A549 (cell line): ENCODE measurements around the gene RPS6KA4.

Experiments used
- POLR2A ChIP-seq: IDR thresholded peaks from 2 replicates; pipeline ENCODE4 v1.6.1; 2012; ENCODE audit warnings: mild to moderate bottlenecking, low read length
- TF ChIP-seq, protein P1 (sequence below): fragments of >200 bp; sonication (Bioruptor Twin); formaldehyde crosslinking; IDR thresholded peaks from 3 replicates; pipeline ENCODE4 v1.5.1; 2016

DNA sequence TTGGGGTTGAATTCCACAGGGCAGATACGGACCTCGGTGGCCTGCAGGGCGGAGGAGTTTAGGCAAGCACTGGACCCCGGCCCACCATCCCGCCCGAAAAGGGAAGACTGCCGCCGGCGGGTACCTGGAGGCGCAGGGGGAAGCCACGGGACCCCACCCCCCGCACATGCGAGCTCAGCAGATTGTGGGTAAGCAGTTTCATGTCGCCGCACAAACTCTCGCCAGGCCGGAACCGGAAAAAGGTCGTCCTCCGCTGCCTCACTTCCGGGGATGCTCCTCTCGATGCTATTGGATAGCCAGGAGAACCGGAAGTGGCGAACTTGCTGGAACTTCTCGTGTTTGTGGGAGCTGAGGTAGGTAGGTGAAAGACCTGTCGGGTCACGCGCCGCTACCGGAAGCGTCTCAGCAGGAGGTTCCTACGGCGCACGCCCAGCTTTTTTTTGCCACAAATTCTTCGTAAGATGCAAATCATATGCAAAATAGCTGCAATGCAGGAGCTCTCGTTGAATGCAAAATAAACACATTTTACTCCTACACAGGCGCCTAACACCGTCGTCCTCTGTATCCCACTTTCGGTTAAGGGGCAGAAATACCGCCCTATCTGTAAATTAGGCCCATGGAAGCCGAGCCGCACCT, 41.5 kb upstream of the RPS6KA4 start, which contains the start of gene TRMT112:
- TF ChIP-seq, protein P1, sequence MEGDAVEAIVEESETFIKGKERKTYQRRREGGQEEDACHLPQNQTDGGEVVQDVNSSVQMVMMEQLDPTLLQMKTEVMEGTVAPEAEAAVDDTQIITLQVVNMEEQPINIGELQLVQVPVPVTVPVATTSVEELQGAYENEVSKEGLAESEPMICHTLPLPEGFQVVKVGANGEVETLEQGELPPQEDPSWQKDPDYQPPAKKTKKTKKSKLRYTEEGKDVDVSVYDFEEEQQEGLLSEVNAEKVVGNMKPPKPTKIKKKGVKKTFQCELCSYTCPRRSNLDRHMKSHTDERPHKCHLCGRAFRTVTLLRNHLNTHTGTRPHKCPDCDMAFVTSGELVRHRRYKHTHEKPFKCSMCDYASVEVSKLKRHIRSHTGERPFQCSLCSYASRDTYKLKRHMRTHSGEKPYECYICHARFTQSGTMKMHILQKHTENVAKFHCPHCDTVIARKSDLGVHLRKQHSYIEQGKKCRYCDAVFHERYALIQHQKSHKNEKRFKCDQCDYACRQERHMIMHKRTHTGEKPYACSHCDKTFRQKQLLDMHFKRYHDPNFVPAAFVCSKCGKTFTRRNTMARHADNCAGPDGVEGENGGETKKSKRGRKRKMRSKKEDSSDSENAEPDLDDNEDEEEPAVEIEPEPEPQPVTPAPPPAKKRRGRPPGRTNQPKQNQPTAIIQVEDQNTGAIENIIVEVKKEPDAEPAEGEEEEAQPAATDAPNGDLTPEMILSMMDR: no peak
- peak; percentile 76 for TF ChIP-seq POLR2A
